GM12878 (cell line): ENCODE results near the gene SCRT2. TPM values are rescaled to one million over a fixed set of nuclear protein-coding genes. Genes with fewer than 3 reads are reported as not detected.

Experiments
- ATAC-seq: fragments of 200-7000 bp; cut with Tn5 transposase; 3 replicates; pipeline ENCODE4 v1.9.1; 2020; ENCODE audit warnings: mild to moderate bottlenecking, moderate library complexity
- BruUV-seq: library from RNA; stranded (reverse); fragments of 400-500 nt; replicated peaks from 2 replicates; lab custom pipeline; 2021; lab: Mats Ljungman, UMichigan
- CTCF ChIA-PET: fragments of 300-600 bp; sonication (Branson Sonifier 250); formaldehyde crosslinking; extraction: SDS; loops from one replicate; lab custom pipeline; 2021; ENCODE audit warnings: inconsistent platforms; lab: Yijun Ruan, JAX
- POLR2A ChIA-PET: fragments of 350-600 bp; formaldehyde crosslinking; extraction: SDS; loops from one replicate; lab custom pipeline; 2021; ENCODE audit warnings: inconsistent platforms; lab: Charles Lee
- RAD21 ChIA-PET: fragments of 300-600 bp; sonication (Branson Sonifier 250); formaldehyde crosslinking; loops from one replicate; lab custom pipeline; 2023; ENCODE audit warnings: antibody characterized with exemption; ENCODE audit not compliant: unreplicated experiment; lab: Charles Lee
- SMC1A ChIA-PET: fragments of 300-600 bp; sonication (Branson Sonifier 250); formaldehyde crosslinking; loops from one replicate; lab custom pipeline; 2023; ENCODE audit not compliant: unreplicated experiment, uncharacterized antibody; lab: Charles Lee
- DNase-seq: peaks from one replicate; pipeline ENCODE4 v3.0.0-alpha.2; 2011; ENCODE audit warnings: low read depth, low spot score
- FAIRE-seq: peaks from 3 replicates; lab custom pipeline; 2011; peaks lifted over from hg19 to GRCh38; lab: Jason Lieb, UNC
- H2AFZ ChIP-seq: 2 replicates; pipeline ENCODE4 v1.6.0; 2011; ENCODE audit warnings: low read depth, low read length, control low read depth; ENCODE audit not compliant: control insufficient read depth
- H3K27ac ChIP-seq: 2 replicates; pipeline ENCODE4 v1.5.1; 2011; ENCODE audit warnings: control low read depth; ENCODE audit not compliant: control insufficient read depth, insufficient read depth
- H3K27me3 ChIP-seq, 2 experiments: replicated peaks in 1 of 2; 2 replicates each; pipeline versions ENCODE4 v1.6.0 to v1.6.1; 2011; ENCODE audit warnings: low read length in 1 of 2; ENCODE audit not compliant: control insufficient read depth in 2 of 2, insufficient read depth in 2 of 2
- H3K36me3 ChIP-seq, 2 experiments: 2 replicates each; pipeline ENCODE4 v1.5.1; 2011; ENCODE audit warnings: low read length in 1 of 2; ENCODE audit not compliant: control insufficient read depth in 2 of 2, insufficient read depth in 2 of 2
- H3K4me1 ChIP-seq: 2 replicates; pipeline ENCODE4 v1.6.1; 2011; ENCODE audit warnings: mild to moderate bottlenecking, low read length, moderate library complexity, mixed read lengths; ENCODE audit not compliant: control insufficient read depth, insufficient read depth
- H3K4me2 ChIP-seq: 2 replicates; pipeline ENCODE4 v1.6.0; 2011; ENCODE audit warnings: control low read depth; ENCODE audit not compliant: control insufficient read depth, insufficient read depth
- H3K4me3 ChIP-seq: fragments of 200-600 bp; sonication (generic); 2 replicates; pipeline ENCODE4 v1.5.1; 2016
- H3K79me2 ChIP-seq: 2 replicates; pipeline ENCODE4 v1.6.0; 2011; ENCODE audit warnings: low read length; ENCODE audit not compliant: control insufficient read depth, insufficient read depth
- H3K9ac ChIP-seq: 2 replicates; pipeline ENCODE4 v1.8.0; 2011; ENCODE audit warnings: low read length, control low read depth, mixed read lengths; ENCODE audit not compliant: control insufficient read depth, insufficient read depth
- H3K9me3 ChIP-seq: replicated peaks from 3 replicates; pipeline ENCODE4 v1.5.1; 2011; ENCODE audit warnings: mild to moderate bottlenecking, low read length; ENCODE audit not compliant: control insufficient read depth, insufficient read depth
- H4K20me1 ChIP-seq: 2 replicates; pipeline ENCODE4 v1.6.0; 2011; ENCODE audit not compliant: control insufficient read depth, insufficient read depth
- ESRRA ChIP-seq: IDR thresholded peaks from 2 replicates; pipeline ENCODE4 v1.6.1; 2012; ENCODE audit warnings: mild to moderate bottlenecking, low read length, improper control_type of control experiment
- FOXK2 ChIP-seq: fragments of 450-650 bp; IDR thresholded peaks from 2 replicates; pipeline ENCODE4 v1.6.1; 2017; ENCODE audit warnings: mild to moderate bottlenecking, moderate library complexity
- HDAC6 ChIP-seq: fragments of 200-600 bp; sonication (generic); IDR thresholded peaks from one replicate; pipeline ENCODE4 v1.8.0; 2017; ENCODE audit warnings: antibody characterized with exemption; ENCODE audit not compliant: unreplicated experiment
- IRF4 ChIP-seq: IDR thresholded peaks from 2 replicates; pipeline ENCODE4 v1.6.1; 2011; ENCODE audit warnings: low read depth, low read length
- LARP7 ChIP-seq: fragments of 450-650 bp; IDR thresholded peaks from 2 replicates; pipeline ENCODE4 v1.6.1; 2017; ENCODE audit warnings: mild to moderate bottlenecking
- NFIC ChIP-seq: IDR thresholded peaks from 2 replicates; pipeline ENCODE4 v1.6.1; 2012; ENCODE audit warnings: low read depth, mild to moderate bottlenecking, inconsistent platforms, low read length, moderate library complexity
- RCOR1 ChIP-seq: conservative IDR thresholded peaks from 2 replicates; pipeline ENCODE4 v1.6.1; 2012; ENCODE audit warnings: low read depth, low read length, improper control_type of control experiment
- RUNX3 ChIP-seq: IDR thresholded peaks from 2 replicates; pipeline ENCODE4 v1.6.1; 2012; ENCODE audit warnings: low read length, inconsistent platforms
- SREBF2 ChIP-seq: IDR thresholded peaks from 2 replicates; pipeline ENCODE4 v1.6.1; 2012; ENCODE audit warnings: mild to moderate bottlenecking, low read length
- ZNF384 ChIP-seq: IDR thresholded peaks from 2 replicates; pipeline ENCODE4 v1.6.1; 2012; ENCODE audit warnings: low read depth, mild to moderate bottlenecking, low read length, improper control_type of control experiment, borderline replicate concordance
- WGBS: methylation state at CpG from one replicate; pipeline ENCODE4 v1.1.6; 2016; ENCODE audit warnings: low lambda C conversion rate; ENCODE audit not compliant: insufficient replicate concordance, insufficient coverage; ENCODE audit errors: missing lambda C conversion rate; 5-methylcytosine and 5-hydroxymethylcytosine counted together
- in situ Hi-C: fragments of 300-500 bp; cut with MboI; formaldehyde crosslinking; loops from 9 replicates; pipeline ENCODE4 v1.14.3; 2018; ENCODE audit warnings: mixed read lengths
- intact Hi-C: fragments of 100-400 bp; cut with micrococcal nuclease; formaldehyde crosslinking; loops from one replicate; pipeline ENCODE4 v1.14.2; 2022; ENCODE audit not compliant: unreplicated experiment
- polyA plus RNA-seq, 11 experiments: library from polyadenylated mRNA; depleted of rRNA in 4 of 11; unstranded in 6 of 11; stranded (reverse) in 5 of 11; fragments of >200 nt; fragmentation: Nextera tagmentation in 4 of 11; fragmentation: Illumina TruSeq in 1 of 11; extraction: Ambion mirVana in 4 of 11; extraction: Trizol in 1 of 11; gene quantifications; 1 replicate in 1 of 11; 2 replicates in 10 of 11; pipeline versions ENCODE4 v1.2.1 to v1.2.3, GENCODE V29; 2011 to 2016; ENCODE audit warnings: inconsistent platforms in 2 of 11, missing spikeins in 2 of 11, low read depth in 1 of 11
- total RNA-seq, 4 experiments: library from RNA; depleted of rRNA in 3 of 4; stranded (reverse); fragments of >200 nt in 3 of 4; fragmentation: Illumina TruSeq in 1 of 4; extraction: Trizol in 1 of 4; gene quantifications; 2 replicates each; pipeline versions ENCODE4 v1.2.1 to v1.2.3, GENCODE V29; 2013 to 2021
- TF ChIP-seq, protein P1 (sequence below): IDR thresholded peaks from 2 replicates; pipeline ENCODE4 v1.6.1; 2012; ENCODE audit warnings: low read depth, low read length, improper control_type of control experiment
- TF ChIP-seq, protein P2 (sequence below): fragments of 450-650 bp; formaldehyde crosslinking; IDR thresholded peaks from 2 replicates; pipeline ENCODE4 v1.4.0; 2020; ENCODE audit warnings: mild to moderate bottlenecking, moderate library complexity
- TF ChIP-seq, protein P3 (sequence below): fragments of 450-650 bp; IDR thresholded peaks from 2 replicates; pipeline ENCODE4 v1.6.1; 2017; ENCODE audit warnings: mild to moderate bottlenecking, moderate library complexity
- TF ChIP-seq, protein P4 (sequence below): fragments of 450-650 bp; IDR thresholded peaks from 2 replicates; pipeline ENCODE4 v1.6.1; 2017; ENCODE audit warnings: mild to moderate bottlenecking, moderate library complexity

Gene SCRT2
- total and polyA plus RNA-seq, 10 of the 15 experiments (the other 5 are each of a cell fraction or from before 2014, with no cell fraction given), result not detected

DNA sequence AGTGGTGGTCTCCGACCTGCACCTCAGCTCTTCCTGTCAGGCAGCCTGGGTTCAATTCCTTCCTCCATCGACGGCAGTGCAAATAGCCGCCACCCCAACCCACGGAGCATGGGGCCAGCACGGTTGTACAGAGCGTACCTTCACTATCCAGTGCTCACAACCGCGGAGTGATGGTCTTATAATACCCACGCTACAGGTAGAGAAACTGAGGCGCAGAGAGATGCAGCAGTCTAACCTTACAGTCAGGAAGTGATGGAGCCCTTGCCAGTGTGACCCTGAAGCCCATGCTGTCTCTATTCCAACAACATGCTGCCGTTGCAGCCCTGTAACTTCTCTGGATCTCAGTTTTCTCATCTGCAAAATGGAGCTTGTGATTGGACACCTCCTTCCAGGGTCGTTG lies 11.0 kb downstream of the SCRT2 start:
- FAIRE-seq, result no peak
- ChIA-PET CTCF (interaction anchor here (1.0 to 1.7 kb wide), 2 partner anchors 15 to 19 kb away, joined by 3 to 7 read pairs; no protein-coding TSS in a partner anchor), SMC1A (no interaction called here), POLR2A (no interaction called here), RAD21 (no interaction called here)
- no peaks in the 10 kb centered on the region for H3K9me3 ChIP-seq
- peaks cover 3 to 6% of the 10 kb centered on the region in 2 experiments for H3K27me3 ChIP-seq
- no peaks in the 10 kb centered on the region for H3K4me1 ChIP-seq
- H3K4me2 ChIP-seq, result no peak overlapping the region
- WGBS, result 61% methylated on average over 13 of the region's 13 CpGs
- intact Hi-C loops, result no loop called here
- no TSS peak for BruUV-seq
- H3K79me2 ChIP-seq, result no peaks in the 10 kb centered on the region
- no peaks in the 10 kb centered on the region for H3K36me3 ChIP-seq
- no peak overlapping the region for H3K4me3 ChIP-seq
- in situ Hi-C loops, result no loop called here
- no peak for ATAC-seq
- H3K9ac ChIP-seq, result no peak overlapping the region
- H3K27ac ChIP-seq, result no peak overlapping the region
- no peak for DNase-seq
- H2AFZ ChIP-seq, result no peak overlapping the region
- no peaks in the 10 kb centered on the region for H4K20me1 ChIP-seq
- TF ChIP-seq LARP7 (no peak), ESRRA (no peak), HDAC6 (no peak), ZNF384 (no peak), IRF4 (no peak), NFIC (no peak), SREBF2 (no peak), FOXK2 (no peak), RUNX3 (no peak), RCOR1 (no peak)
- TF ChIP-seq, protein P1, sequence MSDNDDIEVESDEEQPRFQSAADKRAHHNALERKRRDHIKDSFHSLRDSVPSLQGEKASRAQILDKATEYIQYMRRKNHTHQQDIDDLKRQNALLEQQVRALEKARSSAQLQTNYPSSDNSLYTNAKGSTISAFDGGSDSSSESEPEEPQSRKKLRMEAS, result no peak
- TF ChIP-seq, protein P2, sequence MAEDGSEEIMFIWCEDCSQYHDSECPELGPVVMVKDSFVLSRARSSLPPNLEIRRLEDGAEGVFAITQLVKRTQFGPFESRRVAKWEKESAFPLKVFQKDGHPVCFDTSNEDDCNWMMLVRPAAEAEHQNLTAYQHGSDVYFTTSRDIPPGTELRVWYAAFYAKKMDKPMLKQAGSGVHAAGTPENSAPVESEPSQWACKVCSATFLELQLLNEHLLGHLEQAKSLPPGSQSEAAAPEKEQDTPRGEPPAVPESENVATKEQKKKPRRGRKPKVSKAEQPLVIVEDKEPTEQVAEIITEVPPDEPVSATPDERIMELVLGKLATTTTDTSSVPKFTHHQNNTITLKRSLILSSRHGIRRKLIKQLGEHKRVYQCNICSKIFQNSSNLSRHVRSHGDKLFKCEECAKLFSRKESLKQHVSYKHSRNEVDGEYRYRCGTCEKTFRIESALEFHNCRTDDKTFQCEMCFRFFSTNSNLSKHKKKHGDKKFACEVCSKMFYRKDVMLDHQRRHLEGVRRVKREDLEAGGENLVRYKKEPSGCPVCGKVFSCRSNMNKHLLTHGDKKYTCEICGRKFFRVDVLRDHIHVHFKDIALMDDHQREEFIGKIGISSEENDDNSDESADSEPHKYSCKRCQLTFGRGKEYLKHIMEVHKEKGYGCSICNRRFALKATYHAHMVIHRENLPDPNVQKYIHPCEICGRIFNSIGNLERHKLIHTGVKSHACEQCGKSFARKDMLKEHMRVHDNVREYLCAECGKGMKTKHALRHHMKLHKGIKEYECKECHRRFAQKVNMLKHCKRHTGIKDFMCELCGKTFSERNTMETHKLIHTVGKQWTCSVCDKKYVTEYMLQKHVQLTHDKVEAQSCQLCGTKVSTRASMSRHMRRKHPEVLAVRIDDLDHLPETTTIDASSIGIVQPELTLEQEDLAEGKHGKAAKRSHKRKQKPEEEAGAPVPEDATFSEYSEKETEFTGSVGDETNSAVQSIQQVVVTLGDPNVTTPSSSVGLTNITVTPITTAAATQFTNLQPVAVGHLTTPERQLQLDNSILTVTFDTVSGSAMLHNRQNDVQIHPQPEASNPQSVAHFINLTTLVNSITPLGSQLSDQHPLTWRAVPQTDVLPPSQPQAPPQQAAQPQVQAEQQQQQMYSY (CRISPR knock-in tag), result no peak
- TF ChIP-seq, protein P3, sequence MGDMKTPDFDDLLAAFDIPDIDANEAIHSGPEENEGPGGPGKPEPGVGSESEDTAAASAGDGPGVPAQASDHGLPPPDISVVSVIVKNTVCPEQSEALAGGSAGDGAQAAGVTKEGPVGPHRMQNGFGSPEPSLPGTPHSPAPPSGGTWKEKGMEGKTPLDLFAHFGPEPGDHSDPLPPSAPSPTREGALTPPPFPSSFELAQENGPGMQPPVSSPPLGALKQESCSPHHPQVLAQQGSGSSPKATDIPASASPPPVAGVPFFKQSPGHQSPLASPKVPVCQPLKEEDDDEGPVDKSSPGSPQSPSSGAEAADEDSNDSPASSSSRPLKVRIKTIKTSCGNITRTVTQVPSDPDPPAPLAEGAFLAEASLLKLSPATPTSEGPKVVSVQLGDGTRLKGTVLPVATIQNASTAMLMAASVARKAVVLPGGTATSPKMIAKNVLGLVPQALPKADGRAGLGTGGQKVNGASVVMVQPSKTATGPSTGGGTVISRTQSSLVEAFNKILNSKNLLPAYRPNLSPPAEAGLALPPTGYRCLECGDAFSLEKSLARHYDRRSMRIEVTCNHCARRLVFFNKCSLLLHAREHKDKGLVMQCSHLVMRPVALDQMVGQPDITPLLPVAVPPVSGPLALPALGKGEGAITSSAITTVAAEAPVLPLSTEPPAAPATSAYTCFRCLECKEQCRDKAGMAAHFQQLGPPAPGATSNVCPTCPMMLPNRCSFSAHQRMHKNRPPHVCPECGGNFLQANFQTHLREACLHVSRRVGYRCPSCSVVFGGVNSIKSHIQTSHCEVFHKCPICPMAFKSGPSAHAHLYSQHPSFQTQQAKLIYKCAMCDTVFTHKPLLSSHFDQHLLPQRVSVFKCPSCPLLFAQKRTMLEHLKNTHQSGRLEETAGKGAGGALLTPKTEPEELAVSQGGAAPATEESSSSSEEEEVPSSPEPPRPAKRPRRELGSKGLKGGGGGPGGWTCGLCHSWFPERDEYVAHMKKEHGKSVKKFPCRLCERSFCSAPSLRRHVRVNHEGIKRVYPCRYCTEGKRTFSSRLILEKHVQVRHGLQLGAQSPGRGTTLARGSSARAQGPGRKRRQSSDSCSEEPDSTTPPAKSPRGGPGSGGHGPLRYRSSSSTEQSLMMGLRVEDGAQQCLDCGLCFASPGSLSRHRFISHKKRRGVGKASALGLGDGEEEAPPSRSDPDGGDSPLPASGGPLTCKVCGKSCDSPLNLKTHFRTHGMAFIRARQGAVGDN, result no peak
- TF ChIP-seq, protein P4, sequence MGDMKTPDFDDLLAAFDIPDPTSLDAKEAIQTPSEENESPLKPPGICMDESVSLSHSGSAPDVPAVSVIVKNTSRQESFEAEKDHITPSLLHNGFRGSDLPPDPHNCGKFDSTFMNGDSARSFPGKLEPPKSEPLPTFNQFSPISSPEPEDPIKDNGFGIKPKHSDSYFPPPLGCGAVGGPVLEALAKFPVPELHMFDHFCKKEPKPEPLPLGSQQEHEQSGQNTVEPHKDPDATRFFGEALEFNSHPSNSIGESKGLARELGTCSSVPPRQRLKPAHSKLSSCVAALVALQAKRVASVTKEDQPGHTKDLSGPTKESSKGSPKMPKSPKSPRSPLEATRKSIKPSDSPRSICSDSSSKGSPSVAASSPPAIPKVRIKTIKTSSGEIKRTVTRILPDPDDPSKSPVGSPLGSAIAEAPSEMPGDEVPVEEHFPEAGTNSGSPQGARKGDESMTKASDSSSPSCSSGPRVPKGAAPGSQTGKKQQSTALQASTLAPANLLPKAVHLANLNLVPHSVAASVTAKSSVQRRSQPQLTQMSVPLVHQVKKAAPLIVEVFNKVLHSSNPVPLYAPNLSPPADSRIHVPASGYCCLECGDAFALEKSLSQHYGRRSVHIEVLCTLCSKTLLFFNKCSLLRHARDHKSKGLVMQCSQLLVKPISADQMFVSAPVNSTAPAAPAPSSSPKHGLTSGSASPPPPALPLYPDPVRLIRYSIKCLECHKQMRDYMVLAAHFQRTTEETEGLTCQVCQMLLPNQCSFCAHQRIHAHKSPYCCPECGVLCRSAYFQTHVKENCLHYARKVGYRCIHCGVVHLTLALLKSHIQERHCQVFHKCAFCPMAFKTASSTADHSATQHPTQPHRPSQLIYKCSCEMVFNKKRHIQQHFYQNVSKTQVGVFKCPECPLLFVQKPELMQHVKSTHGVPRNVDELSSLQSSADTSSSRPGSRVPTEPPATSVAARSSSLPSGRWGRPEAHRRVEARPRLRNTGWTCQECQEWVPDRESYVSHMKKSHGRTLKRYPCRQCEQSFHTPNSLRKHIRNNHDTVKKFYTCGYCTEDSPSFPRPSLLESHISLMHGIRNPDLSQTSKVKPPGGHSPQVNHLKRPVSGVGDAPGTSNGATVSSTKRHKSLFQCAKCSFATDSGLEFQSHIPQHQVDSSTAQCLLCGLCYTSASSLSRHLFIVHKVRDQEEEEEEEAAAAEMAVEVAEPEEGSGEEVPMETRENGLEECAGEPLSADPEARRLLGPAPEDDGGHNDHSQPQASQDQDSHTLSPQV, result no peak
